Heart left ventricle (tissue), 13 donors: Measurements from ENCODE around the gene KIAA1671.
A peak's percentile ranks its signal among the peaks of the same experiment; 100 is the strongest.

ENCODE experiments used
- POLR2A ChIP-seq, 2 donors: fragments of 450-650 bp; IDR thresholded peaks; one replicate each; pipeline ENCODE4 v1.6.1; 2017; ENCODE audit warnings: antibody characterized with exemption in 2 of 2, mild to moderate bottlenecking in 2 of 2, moderate library complexity in 2 of 2
- TF ChIP-seq, protein P1 (sequence below), 12 donors: fragments of 200-600 bp; sonication (generic) in 4 of 12; IDR thresholded peaks; one replicate each; pipeline versions ENCODE4 v1.5.0 to v1.8.0; 2018 to 2022; ENCODE audit warnings: antibody characterized with exemption in 12 of 12, mild to moderate bottlenecking in 5 of 12
- donor health status: ischemic (EF 13 %, LVEDD 7.1; RV severe dilation, severe dysfunction).
- donor health status: DM: no; HTN: yes; CAD: no.
- donor health status: DM: no; HTN: no; CAD: no.
- donor health status: ischemic (EF 25% LVEDD 6.9; RV normal size, moderate dysfunction).
- donor health status: ischemic (EF 25% LVEDD 5.7; RV mildly dilated, moderate dysfunction).
- donor health status: ischemic (EF 35%, LVEDD 5.7; RV mildly dilated, moderate dysfunction).
- donor health status: nonischemic (EF 11% LVEDD 7.7; RV severe dilation, severe dysfunction).
- donor health status: DM: yes; HTN: yes; CAD: no.
- donor health status: PGD.
- donor health status: ischemic (EF 29% LVEDD 5.4; RV normal size, mild dysfunction).
- donor health status: nonischemic (EF 23%, LVEDD 6.1; RV moderate dilation, normal function).

GRCh38 chr22:24937114-24937513 lies 15.4 kb upstream of the KIAA1671 start:
- TF ChIP-seq, protein P1, sequence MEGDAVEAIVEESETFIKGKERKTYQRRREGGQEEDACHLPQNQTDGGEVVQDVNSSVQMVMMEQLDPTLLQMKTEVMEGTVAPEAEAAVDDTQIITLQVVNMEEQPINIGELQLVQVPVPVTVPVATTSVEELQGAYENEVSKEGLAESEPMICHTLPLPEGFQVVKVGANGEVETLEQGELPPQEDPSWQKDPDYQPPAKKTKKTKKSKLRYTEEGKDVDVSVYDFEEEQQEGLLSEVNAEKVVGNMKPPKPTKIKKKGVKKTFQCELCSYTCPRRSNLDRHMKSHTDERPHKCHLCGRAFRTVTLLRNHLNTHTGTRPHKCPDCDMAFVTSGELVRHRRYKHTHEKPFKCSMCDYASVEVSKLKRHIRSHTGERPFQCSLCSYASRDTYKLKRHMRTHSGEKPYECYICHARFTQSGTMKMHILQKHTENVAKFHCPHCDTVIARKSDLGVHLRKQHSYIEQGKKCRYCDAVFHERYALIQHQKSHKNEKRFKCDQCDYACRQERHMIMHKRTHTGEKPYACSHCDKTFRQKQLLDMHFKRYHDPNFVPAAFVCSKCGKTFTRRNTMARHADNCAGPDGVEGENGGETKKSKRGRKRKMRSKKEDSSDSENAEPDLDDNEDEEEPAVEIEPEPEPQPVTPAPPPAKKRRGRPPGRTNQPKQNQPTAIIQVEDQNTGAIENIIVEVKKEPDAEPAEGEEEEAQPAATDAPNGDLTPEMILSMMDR (IDR thresholded peaks at IDR 0.05), result peak in 1 of 12 donors; percentile 18
- TF ChIP-seq POLR2A (IDR thresholded peaks at IDR 0.05), result no peak
